Gastrocnemius medialis (tissue), 4 donors: ENCODE data around the gene NUDT17. TPM values are rescaled to one million over a fixed set of nuclear protein-coding genes. Genes with fewer than 3 reads are reported as not detected.

Experiments
- ATAC-seq, 2 donors: fragments of 150-250 bp; one replicate each; pipeline ENCODE4 v1.9.1; 2016
- DNase-seq, 2 donors: peaks; one replicate each; pipeline ENCODE4 v3.0.0-alpha.2; 2019
- H3K27ac ChIP-seq, 4 donors: fragments of 200-600 bp; sonication (generic); 1 replicate in 1 of 4; 2 replicates in 3 of 4; pipeline ENCODE4 v1.5.1; 2016 to 2018; ENCODE audit warnings: mild to moderate bottlenecking in 2 of 4, moderate library complexity in 1 of 4
- H3K27me3 ChIP-seq, 3 donors: fragments of 200-600 bp; sonication (generic) in 2 of 3; 1 replicate in 1 of 3; 2 replicates in 2 of 3; pipeline versions ENCODE4 v1.5.1 to v1.6.0; 2016 to 2019; ENCODE audit warnings: mild to moderate bottlenecking in 1 of 3, moderate library complexity in 1 of 3
- H3K36me3 ChIP-seq, 2 donors: fragments of 200-600 bp; sonication (generic) in 1 of 2; one replicate each; pipeline ENCODE4 v1.5.1; 2017 to 2018
- H3K4me1 ChIP-seq, 2 donors: fragments of 200-600 bp; sonication (generic) in 1 of 2; one replicate each; pipeline ENCODE4 v1.5.1; 2016 to 2017; ENCODE audit warnings: mild to moderate bottlenecking in 2 of 2
- H3K4me3 ChIP-seq, 4 donors: fragments of 200-600 bp; sonication (generic) in 3 of 4; 1 replicate in 1 of 4; 2 replicates in 3 of 4; pipeline ENCODE4 v1.5.1; 2016 to 2019; ENCODE audit warnings: mild to moderate bottlenecking in 2 of 4
- H3K9me3 ChIP-seq, 3 donors: fragments of 200-600 bp; sonication (generic) in 2 of 3; 1 replicate in 1 of 3; 2 replicates in 2 of 3; pipeline ENCODE4 v1.5.1; 2016 to 2019
- CTCF ChIP-seq, 5 experiments: fragments of 450-650 bp in 3 of 5; fragments of 200-600 bp in 2 of 5; sonication (generic) in 2 of 5; IDR thresholded peaks in 4 of 5; conservative IDR thresholded peaks in 1 of 5; 1 replicate in 4 of 5; 2 replicates in 1 of 5; pipeline ENCODE4 v1.5.1; 2016 to 2019; ENCODE audit warnings: antibody characterized with exemption in 5 of 5, mild to moderate bottlenecking in 3 of 5, moderate library complexity in 3 of 5
- POLR2A ChIP-seq, 2 donors: fragments of 450-650 bp; IDR thresholded peaks; one replicate each; pipeline ENCODE4 v1.6.1; 2017; ENCODE audit warnings: antibody characterized with exemption in 2 of 2, mild to moderate bottlenecking in 2 of 2, moderate library complexity in 2 of 2
- in situ Hi-C, 4 donors: fragments of 200-750 bp; cut with MboI; loops; one replicate each; pipeline versions ENCODE4 v1.15.0 to v1.8.0; 2017; ENCODE audit warnings: low sequenced_read_pairs in 4 of 4
- intact Hi-C: fragments of 100-400 bp; cut with DNase I; formaldehyde crosslinking; loops from one replicate; pipeline ENCODE4 v1.15.1; 2023; ENCODE audit warnings: low total_unique reads
- total RNA-seq, 4 donors: library from RNA; depleted of rRNA; stranded (reverse); fragments of >200 nt; gene quantifications; one replicate each; pipeline versions ENCODE4 v1.1.0 to v1.2.3, GENCODE V29; 2016

Gene NUDT17
- total RNA-seq, 4 donors from 2014 or later, result 0.46 to 2.2 (median 0.51) TPM; not detected in 1

GRCh38 chr1:145846201-145846612, 777 bp downstream of the NUDT17 start:
- Histone ChIP-seq H3K9me3 (no peaks in the 10 kb centered on the region), H3K36me3 (peaks cover 0 to 53% of the 10 kb centered on the region in 2 donors), H3K27ac (peak overlapping the region; percentile 69 to 81 (median 77)), H3K4me1 (peaks cover 6 to 14% of the 10 kb centered on the region in 2 donors), H3K27me3 (no peaks in the 10 kb centered on the region), H3K4me3 (peak overlapping the region in 3 of 4 donors; percentile 51 to 65 (median 54))
- in situ Hi-C loops, result loop anchor here in 2 of 4 donors (5.0 to 10.0 kb wide), 2 partner anchors 166 to 169 kb away; no protein-coding TSS in a partner anchor
- no peak for DNase-seq
- intact Hi-C loops, result no loop called here
- ATAC-seq, result peak; percentile 20 to 55
- TF ChIP-seq POLR2A (IDR thresholded peaks at IDR 0.05) (no peak), CTCF (IDR thresholded peaks at IDR 0.05 in 4 of 5, conservative IDR thresholded peaks at IDR 0.05 in 1 of 5) (peak; percentile 30 to 57 (median 36))

DNA sequence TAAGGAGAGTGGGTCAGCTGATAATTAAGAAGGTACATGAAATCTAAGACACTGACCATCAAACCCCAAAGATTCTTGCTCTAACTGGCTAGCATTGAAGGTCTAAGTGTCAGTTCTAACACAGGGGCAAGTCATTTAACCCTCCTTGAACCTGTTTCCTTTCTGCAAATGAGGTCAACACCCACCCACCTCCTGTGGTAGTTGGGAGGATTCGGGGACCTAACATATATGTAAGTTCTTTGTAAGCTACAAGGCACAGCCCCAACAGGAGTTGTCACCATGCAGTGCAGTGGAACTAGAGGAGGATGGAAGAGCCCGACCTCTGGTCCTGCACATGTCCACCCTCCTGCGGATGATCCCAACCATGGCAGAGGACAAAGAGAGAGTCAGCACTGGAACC, 2.4 kb downstream of the NUDT17 start:
- no peak for TF ChIP-seq CTCF (IDR thresholded peaks at IDR 0.05 in 4 of 5, conservative IDR thresholded peaks at IDR 0.05 in 1 of 5)
- no peak for TF ChIP-seq POLR2A (IDR thresholded peaks at IDR 0.05)
- DNase-seq (no peak), ATAC-seq (no peak)
- H3K36me3 ChIP-seq, result peaks cover 0 to 53% of the 10 kb centered on the region in 2 donors
- in situ Hi-C loops, result loop anchor here in 2 of 4 donors (5.0 to 10.0 kb wide), 2 partner anchors 164 to 167 kb away; no protein-coding TSS in a partner anchor
- H3K4me1 ChIP-seq, result peaks cover 6 to 14% of the 10 kb centered on the region in 2 donors
- no peaks in the 10 kb centered on the region for H3K27me3 ChIP-seq
- H3K9me3 ChIP-seq, result no peaks in the 10 kb centered on the region
- H3K27ac ChIP-seq, result no peak overlapping the region
- H3K4me3 ChIP-seq, result no peak overlapping the region
- intact Hi-C loops, result no loop called here

GRCh38 chr1:145849356-145850160, 4.1 kb downstream of the NUDT17 start:
- no peak for TF ChIP-seq CTCF (IDR thresholded peaks at IDR 0.05 in 4 of 5, conservative IDR thresholded peaks at IDR 0.05 in 1 of 5)
- no peak for TF ChIP-seq POLR2A (IDR thresholded peaks at IDR 0.05)
- intact Hi-C loops (no loop called here), in situ Hi-C loops (loop anchor here in 2 of 4 donors (5.0 to 10.0 kb wide), 2 partner anchors 163 to 165 kb away; no protein-coding TSS in a partner anchor)
- DNase-seq (no peak), ATAC-seq (no peak)
- Histone ChIP-seq H3K4me1 (peaks cover 6 to 14% of the 10 kb centered on the region in 2 donors), H3K27me3 (no peaks in the 10 kb centered on the region), H3K4me3 (no peak overlapping the region), H3K9me3 (no peaks in the 10 kb centered on the region), H3K36me3 (peaks cover 0 to 65% of the 10 kb centered on the region in 2 donors), H3K27ac (no peak overlapping the region)

DNA sequence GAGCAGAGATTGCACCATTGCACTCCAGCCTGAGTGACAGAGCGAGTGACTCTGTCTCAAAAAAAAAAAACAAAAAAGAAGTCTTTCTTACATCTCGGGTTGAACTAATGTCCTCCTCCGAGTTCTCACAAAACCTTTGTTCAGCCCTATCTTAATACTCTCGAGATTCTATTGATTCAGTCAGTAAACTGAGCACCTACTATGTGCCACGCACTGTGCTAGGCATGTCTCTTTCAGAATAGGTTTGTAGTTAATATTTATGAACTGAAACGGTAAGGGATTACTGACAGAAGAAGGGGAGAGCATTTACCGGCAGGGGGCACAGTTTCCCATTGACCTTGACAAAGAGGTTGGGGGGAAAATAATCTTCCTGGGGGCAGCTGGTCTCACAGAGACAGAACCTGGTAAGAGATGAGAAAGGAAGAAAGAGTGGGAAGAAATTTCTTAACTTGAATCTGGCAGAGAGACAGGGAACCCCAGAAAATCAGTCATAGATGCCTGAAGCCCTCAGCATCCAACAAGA, 10.1 kb downstream of the NUDT17 start:
- TF ChIP-seq CTCF (IDR thresholded peaks at IDR 0.05 in 4 of 5, conservative IDR thresholded peaks at IDR 0.05 in 1 of 5) (no peak), POLR2A (IDR thresholded peaks at IDR 0.05) (no peak)
- H3K4me3 ChIP-seq, result no peak overlapping the region
- ATAC-seq (no peak), DNase-seq (no peak)
- in situ Hi-C loops, result no loop called here
- H3K9me3 ChIP-seq, result no peaks in the 10 kb centered on the region
- H3K27me3 ChIP-seq, result no peaks in the 10 kb centered on the region
- H3K36me3 ChIP-seq, result peaks cover 0 to 63% of the 10 kb centered on the region in 2 donors
- intact Hi-C loops, result loop anchor here (5.0 kb wide), 1 partner anchor 62 kb away; the partner anchor contains the start of gene PEX11B
- H3K27ac ChIP-seq, result no peak overlapping the region
- peaks cover 19 to 21% of the 10 kb centered on the region in 2 donors for H3K4me1 ChIP-seq
